ENCODE measurements around the gene MACROD2. TPM values are rescaled to one million over a fixed set of nuclear protein-coding genes. Genes with fewer than 3 reads are reported as not detected.

MACROD2 gene
- total RNA-seq, 4 donors from 2014 or later = 1.8 to 4.8 (median 2.9) TPM

GRCh38 chr20:15068486-15068885 is 1073.2 kb downstream of the MACROD2 start:
- no peak for DNase-seq
- Histone ChIP-seq H3K36me3 (no peaks in the 10 kb centered on the region), H3K27me3 (no peaks in the 10 kb centered on the region), H3K27ac (no peak overlapping the region), H3K9me3 (no peaks in the 10 kb centered on the region), H3K4me1 (no peaks in the 10 kb centered on the region), H3K4me3 (no peak overlapping the region)
- TF ChIP-seq, protein P1, sequence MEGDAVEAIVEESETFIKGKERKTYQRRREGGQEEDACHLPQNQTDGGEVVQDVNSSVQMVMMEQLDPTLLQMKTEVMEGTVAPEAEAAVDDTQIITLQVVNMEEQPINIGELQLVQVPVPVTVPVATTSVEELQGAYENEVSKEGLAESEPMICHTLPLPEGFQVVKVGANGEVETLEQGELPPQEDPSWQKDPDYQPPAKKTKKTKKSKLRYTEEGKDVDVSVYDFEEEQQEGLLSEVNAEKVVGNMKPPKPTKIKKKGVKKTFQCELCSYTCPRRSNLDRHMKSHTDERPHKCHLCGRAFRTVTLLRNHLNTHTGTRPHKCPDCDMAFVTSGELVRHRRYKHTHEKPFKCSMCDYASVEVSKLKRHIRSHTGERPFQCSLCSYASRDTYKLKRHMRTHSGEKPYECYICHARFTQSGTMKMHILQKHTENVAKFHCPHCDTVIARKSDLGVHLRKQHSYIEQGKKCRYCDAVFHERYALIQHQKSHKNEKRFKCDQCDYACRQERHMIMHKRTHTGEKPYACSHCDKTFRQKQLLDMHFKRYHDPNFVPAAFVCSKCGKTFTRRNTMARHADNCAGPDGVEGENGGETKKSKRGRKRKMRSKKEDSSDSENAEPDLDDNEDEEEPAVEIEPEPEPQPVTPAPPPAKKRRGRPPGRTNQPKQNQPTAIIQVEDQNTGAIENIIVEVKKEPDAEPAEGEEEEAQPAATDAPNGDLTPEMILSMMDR (IDR thresholded peaks at IDR 0.05) = no peak
- TF ChIP-seq POLR2A (IDR thresholded peaks at IDR 0.05) = no peak
- intact Hi-C loops (cut with DNase I) = no loop called here

DNA sequence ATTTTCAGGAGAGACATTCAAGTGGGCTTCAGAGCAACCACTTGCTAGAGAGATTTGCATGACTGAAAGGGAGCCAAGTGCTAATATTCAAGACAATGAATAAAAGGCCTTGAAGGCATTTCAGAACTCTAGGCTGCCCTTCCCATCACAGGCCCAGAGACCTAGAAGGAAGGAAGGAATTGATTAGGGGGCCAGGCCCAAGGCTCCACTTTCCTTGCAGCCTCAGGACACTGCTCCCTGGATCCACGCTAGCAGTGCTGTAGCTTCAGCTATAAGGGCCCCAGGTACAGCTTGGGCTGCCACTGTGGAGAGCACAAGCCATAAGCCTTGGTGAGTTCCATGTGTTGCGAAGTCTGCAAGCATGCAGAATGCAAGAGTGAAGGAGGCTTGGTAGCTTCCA is 1074.0 kb downstream of the MACROD2 start:
- Histone ChIP-seq H3K9me3 (no peaks in the 10 kb centered on the region), H3K4me3 (no peak overlapping the region), H3K27ac (no peak overlapping the region), H3K36me3 (no peaks in the 10 kb centered on the region), H3K27me3 (no peaks in the 10 kb centered on the region), H3K4me1 (no peaks in the 10 kb centered on the region)
- no peak for TF ChIP-seq POLR2A (IDR thresholded peaks at IDR 0.05)
- TF ChIP-seq, protein P1 (IDR thresholded peaks at IDR 0.05) = no peak
- 78 to 100% methylated on average over 1 of the region's 2 CpGs for WGBS, 2 donors
- no peak for DNase-seq
- intact Hi-C loops (cut with DNase I) = no loop called here

DNA sequence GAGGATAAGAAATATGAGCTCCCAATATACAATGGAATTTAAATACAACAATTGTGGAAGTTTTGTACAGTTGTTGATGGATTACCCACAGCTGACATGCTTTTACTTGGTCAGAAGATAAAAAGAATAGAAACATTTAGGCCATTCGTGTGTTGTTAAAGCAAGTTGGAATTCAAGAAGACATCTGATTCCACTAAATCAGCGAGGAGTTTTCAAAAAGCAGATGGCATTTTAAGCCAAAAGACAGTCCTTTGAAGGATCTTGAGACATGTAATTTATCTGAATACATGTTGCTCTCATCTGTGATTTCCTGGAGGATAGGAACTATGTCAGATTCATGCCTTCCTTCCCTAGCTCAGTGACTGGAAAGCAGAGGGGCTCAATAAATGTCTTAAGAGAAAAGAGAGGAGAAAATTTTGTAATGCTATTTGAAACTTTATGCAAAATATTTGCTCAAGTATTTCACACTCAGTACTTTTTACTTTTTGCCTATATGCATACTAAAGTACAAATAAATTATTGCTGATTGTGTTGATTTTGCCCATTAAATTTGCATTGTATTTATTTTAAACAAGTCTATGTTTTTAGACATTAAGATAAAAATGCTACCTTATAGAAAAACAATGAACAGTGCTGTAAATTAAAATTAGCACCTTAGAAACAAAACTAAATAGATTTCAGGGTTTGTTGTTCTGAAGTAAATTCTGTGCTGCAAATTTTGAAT is 1075.9 kb downstream of the MACROD2 start:
- intact Hi-C loops (cut with DNase I) = no loop called here
- TF ChIP-seq, protein P1 (IDR thresholded peaks at IDR 0.05) = no peak
- TF ChIP-seq POLR2A (IDR thresholded peaks at IDR 0.05) = no peak
- no peaks in the 10 kb centered on the region for H3K36me3 ChIP-seq
- DNase-seq = no peak
- H3K4me3 ChIP-seq = no peak overlapping the region
- 45 to 60% methylated on average over 2 of the region's 2 CpGs for WGBS, 2 donors
- H3K27ac ChIP-seq = no peak overlapping the region
- no peaks in the 10 kb centered on the region for H3K27me3 ChIP-seq
- H3K4me1 ChIP-seq = no peaks in the 10 kb centered on the region
- H3K9me3 ChIP-seq = no peaks in the 10 kb centered on the region

GRCh38 chr20:15072316-15072715 is 1077.0 kb downstream of the MACROD2 start:
- Histone ChIP-seq H3K4me1 (no peaks in the 10 kb centered on the region), H3K9me3 (no peaks in the 10 kb centered on the region), H3K27me3 (no peaks in the 10 kb centered on the region), H3K27ac (no peak overlapping the region), H3K36me3 (no peaks in the 10 kb centered on the region), H3K4me3 (no peak overlapping the region)
- intact Hi-C loops (cut with DNase I) = no loop called here
- TF ChIP-seq, protein P1 (IDR thresholded peaks at IDR 0.05) = no peak
- TF ChIP-seq POLR2A (IDR thresholded peaks at IDR 0.05) = no peak
- no peak for DNase-seq

GRCh38 chr20:15075586-15075985 is 1080.3 kb downstream of the MACROD2 start:
- DNase-seq = no peak
- no peaks in the 10 kb centered on the region for H3K4me1 ChIP-seq

More at GRCh38 chr20:15075586-15075985, 1080.3 kb downstream of the MACROD2 start:
- H3K9me3 ChIP-seq = no peaks in the 10 kb centered on the region
- TF ChIP-seq POLR2A (IDR thresholded peaks at IDR 0.05) = no peak
- TF ChIP-seq, protein P1 (IDR thresholded peaks at IDR 0.05) = no peak
- H3K4me3 ChIP-seq = no peak overlapping the region
- H3K27me3 ChIP-seq = no peaks in the 10 kb centered on the region
- H3K27ac ChIP-seq = no peak overlapping the region
- WGBS, 2 donors = 73 to 88% methylated on average over 3 of the region's 3 CpGs
- H3K36me3 ChIP-seq = no peaks in the 10 kb centered on the region
- intact Hi-C loops (cut with DNase I) = no loop called here
